Endothelial cell of umbilical vein (primary cell): ENCODE data around the gene NAAA. TPM values are rescaled to one million over a fixed set of nuclear protein-coding genes. Genes with fewer than 3 reads are reported as not detected.

Experiments used
- BruUV-seq: library from RNA; stranded (reverse); fragments of 400-500 nt; replicated peaks from 2 replicates; lab custom pipeline; 2021; lab: Mats Ljungman, UMichigan
- CTCF ChIA-PET: fragments of 300-600, 350-600 bp; sonication (Branson Sonifier 250); formaldehyde crosslinking; loops from one replicate; lab custom pipeline; 2021; ENCODE audit warnings: antibody characterized with exemption, inconsistent platforms; lab: Charles Lee
- POLR2A ChIA-PET: fragments of 300-600, 350-600 bp; sonication (Branson Sonifier 250); formaldehyde crosslinking; loops from one replicate; lab custom pipeline; 2021; ENCODE audit warnings: antibody characterized with exemption, inconsistent platforms; lab: Charles Lee
- DNase-seq: peaks from one replicate; pipeline ENCODE4 v3.0.0-alpha.2; 2011; ENCODE audit warnings: low read depth, low spot score
- FAIRE-seq: peaks from 2 replicates; lab custom pipeline; 2011; peaks lifted over from hg19 to GRCh38; lab: Jason Lieb, UNC
- H2AFZ ChIP-seq: 2 replicates; pipeline ENCODE4 v1.6.0; 2012; ENCODE audit warnings: low read depth, low read length, control low read depth, inconsistent platforms
- H3K27ac ChIP-seq: 2 replicates; pipeline ENCODE4 v1.5.1; 2011; ENCODE audit warnings: low read depth, mild to moderate bottlenecking, control low read depth, low read length, moderate library complexity; ENCODE audit not compliant: insufficient read depth
- H3K27me3 ChIP-seq, 2 experiments: 2 replicates each; pipeline versions ENCODE4 v1.6.0 to v1.6.1; 2011; ENCODE audit warnings: low read length in 2 of 2, mixed read lengths in 1 of 2; ENCODE audit not compliant: control insufficient read depth in 2 of 2, insufficient read depth in 2 of 2
- H3K36me3 ChIP-seq, 2 experiments: 2 replicates in 1 of 2; 3 replicates in 1 of 2; pipeline ENCODE4 v1.5.1; 2011; ENCODE audit warnings: low read length in 2 of 2, mild to moderate bottlenecking in 1 of 2, moderate library complexity in 1 of 2; ENCODE audit not compliant: control insufficient read depth in 2 of 2, insufficient read depth in 2 of 2; ENCODE audit errors: extremely low read depth in 1 of 2
- H3K4me1 ChIP-seq: 3 replicates; pipeline ENCODE4 v1.5.1; 2011; ENCODE audit warnings: mild to moderate bottlenecking, low read length; ENCODE audit not compliant: control insufficient read depth, insufficient read depth; ENCODE audit errors: extremely low read depth
- H3K4me2 ChIP-seq: 2 replicates; pipeline ENCODE4 v1.6.1; 2011; ENCODE audit warnings: low read length, control low read depth, mixed read lengths; ENCODE audit not compliant: insufficient read depth
- H3K4me3 ChIP-seq, 3 experiments: fragments of 200-600 bp in 1 of 3; sonication (generic), shearing (Covaris generic) in 1 of 3; replicated peaks in 1 of 3; 2 replicates each; pipeline ENCODE4 v1.5.1; 2011 to 2016; ENCODE audit warnings: control low read depth in 3 of 3, low read length in 3 of 3, mild to moderate bottlenecking in 2 of 3, inconsistent platforms in 1 of 3, low read depth in 1 of 3, moderate library complexity in 1 of 3; ENCODE audit not compliant: insufficient read depth in 1 of 3
- H3K79me2 ChIP-seq: 2 replicates; pipeline ENCODE4 v1.6.0; 2012; ENCODE audit warnings: low read length, inconsistent platforms; ENCODE audit not compliant: control insufficient read depth, insufficient read depth
- H3K9ac ChIP-seq: replicated peaks from 2 replicates; pipeline ENCODE3; 2011; ENCODE audit warnings: low read length, control low read depth; ENCODE audit not compliant: insufficient read depth; ENCODE audit errors: extremely low read depth
- H3K9me1 ChIP-seq: replicated peaks from 3 replicates; pipeline ENCODE4 v1.6.0; 2011; ENCODE audit warnings: mild to moderate bottlenecking, low read length; ENCODE audit not compliant: control insufficient read depth, insufficient read depth; ENCODE audit errors: extremely low read depth
- H3K9me3 ChIP-seq: replicated peaks from 2 replicates; pipeline ENCODE4 v1.5.1; 2012; ENCODE audit warnings: low read length, inconsistent platforms; ENCODE audit not compliant: control insufficient read depth, insufficient read depth
- H4K20me1 ChIP-seq: replicated peaks from 2 replicates; pipeline ENCODE3; 2011; ENCODE audit warnings: mild to moderate bottlenecking, low read length; ENCODE audit not compliant: control insufficient read depth, insufficient read depth; ENCODE audit errors: extremely low read depth
- EZH2 ChIP-seq: IDR thresholded peaks from 2 replicates; pipeline ENCODE4 v1.6.1; 2012; ENCODE audit warnings: borderline replicate concordance, low read depth, mild to moderate bottlenecking, moderate library complexity, low read length, inconsistent platforms; ENCODE audit not compliant: severe bottlenecking
- FOS ChIP-seq: IDR thresholded peaks from 2 replicates; pipeline ENCODE4 v1.6.1; 2011; ENCODE audit warnings: mild to moderate bottlenecking, low read length, moderate library complexity, borderline replicate concordance; ENCODE audit not compliant: insufficient read depth
- GATA2 ChIP-seq: IDR thresholded peaks from 2 replicates; pipeline ENCODE4 v1.7.0; 2011; ENCODE audit warnings: low read depth, mild to moderate bottlenecking, moderate library complexity, mixed read lengths, low read length; ENCODE audit not compliant: insufficient read length, insufficient read depth
- JUN ChIP-seq: IDR thresholded peaks from 2 replicates; pipeline ENCODE4 v1.6.1; 2011; ENCODE audit warnings: borderline replicate concordance, low read depth; ENCODE audit not compliant: insufficient read length, insufficient read depth
- MYC ChIP-seq: IDR thresholded peaks from one replicate; pipeline ENCODE4 v1.6.1; 2011; ENCODE audit warnings: mild to moderate bottlenecking, low read depth, low read length
- POLR2A ChIP-seq: IDR thresholded peaks from 2 replicates; pipeline ENCODE4 v1.6.1; 2012; ENCODE audit warnings: low read depth, mild to moderate bottlenecking, control low read depth, low read length
- POLR2AphosphoS5 ChIP-seq: IDR thresholded peaks from 2 replicates; pipeline ENCODE4 v1.6.1; 2012; ENCODE audit warnings: low read depth, mild to moderate bottlenecking, control low read depth, low read length, moderate library complexity; ENCODE audit not compliant: insufficient read depth
- dilution Hi-C: fragments of 300-500 bp; cut with MboI; formaldehyde crosslinking; loops from one replicate; pipeline ENCODE4 v1.15.0; 2019; ENCODE audit warnings: low sequenced_read_pairs; ENCODE audit not compliant: extremely low pct_ligation_motif_present
- intact Hi-C: fragments of 100-400 bp; cut with micrococcal nuclease; formaldehyde crosslinking; loops from one replicate; pipeline ENCODE4 v1.10.0; 2022
- polyA plus RNA-seq, 4 experiments: library from polyadenylated mRNA; depleted of rRNA in 3 of 4; stranded (reverse) in 3 of 4; unstranded in 1 of 4; fragments of >200 nt; gene quantifications; 2 replicates each; pipeline versions ENCODE4 v1.2.1 to v1.2.3, GENCODE V29; 2011 to 2012; ENCODE audit warnings: missing spikeins in 1 of 4
- total RNA-seq: library from RNA; stranded (reverse); gene quantifications from 2 replicates; pipeline ENCODE4 v1.2.3, GENCODE V29; 2021
- TF ChIP-seq, protein P1 (sequence below), 2 donors: IDR thresholded peaks; 1 replicate in 1 of 2; 2 replicates in 1 of 2; pipeline ENCODE4 v1.5.1; 2011; ENCODE audit warnings: low read length in 2 of 2, mild to moderate bottlenecking in 2 of 2, moderate library complexity in 2 of 2, control low read depth in 1 of 2, inconsistent platforms in 1 of 2, low read depth in 1 of 2; ENCODE audit not compliant: insufficient read depth in 1 of 2; ENCODE audit errors: extremely low read depth in 1 of 2

Gene NAAA
- total and polyA plus RNA-seq, 2 donors (not counting 3 experiments of a cell fraction or from before 2014, with no cell fraction given) = 15.3 to 24.4 TPM

DNA sequence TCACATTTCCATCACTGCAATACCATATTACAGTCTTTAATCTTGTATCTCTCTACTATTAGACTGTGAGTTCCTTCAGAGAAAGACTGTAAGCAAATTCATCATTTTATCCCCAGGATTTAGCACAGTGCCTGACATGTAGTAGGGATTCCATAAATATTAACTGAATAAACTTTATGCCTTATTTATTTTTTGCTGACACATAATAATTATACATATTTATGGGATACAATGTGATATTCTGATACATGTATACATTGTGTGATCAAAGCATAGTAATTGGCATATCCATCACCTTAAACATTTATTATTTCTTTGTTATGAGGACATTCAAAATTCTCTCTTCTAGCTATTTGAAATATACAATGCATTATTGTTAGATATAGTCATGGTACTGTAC, 42.3 kb downstream of the NAAA start:
- Histone ChIP-seq H3K36me3 (no peaks in the 10 kb centered on the region), H3K27ac (no peak overlapping the region), H3K9me1 (no peaks in the 10 kb centered on the region), H3K4me1 (no peaks in the 10 kb centered on the region), H3K79me2 (no peaks in the 10 kb centered on the region), H3K9me3 (no peaks in the 10 kb centered on the region), H3K27me3 (peaks cover 3 to 4% of the 10 kb centered on the region in 2 experiments), H3K4me2 (no peak overlapping the region), H3K4me3 (no peak overlapping the region), H3K9ac (no peak overlapping the region), H2AFZ (no peak overlapping the region), H4K20me1 (no peaks in the 10 kb centered on the region)
- intact Hi-C loops = loop anchor here (5.0 kb wide), 1 partner anchor 169 kb away; no protein-coding TSS in a partner anchor
- POLR2A ChIA-PET = no interaction called here
- no peak for TF ChIP-seq JUN
- TF ChIP-seq EZH2 = no peak
- no peak for TF ChIP-seq MYC
- TF ChIP-seq POLR2A = no peak
- TF ChIP-seq FOS = no peak
- TF ChIP-seq, protein P1, sequence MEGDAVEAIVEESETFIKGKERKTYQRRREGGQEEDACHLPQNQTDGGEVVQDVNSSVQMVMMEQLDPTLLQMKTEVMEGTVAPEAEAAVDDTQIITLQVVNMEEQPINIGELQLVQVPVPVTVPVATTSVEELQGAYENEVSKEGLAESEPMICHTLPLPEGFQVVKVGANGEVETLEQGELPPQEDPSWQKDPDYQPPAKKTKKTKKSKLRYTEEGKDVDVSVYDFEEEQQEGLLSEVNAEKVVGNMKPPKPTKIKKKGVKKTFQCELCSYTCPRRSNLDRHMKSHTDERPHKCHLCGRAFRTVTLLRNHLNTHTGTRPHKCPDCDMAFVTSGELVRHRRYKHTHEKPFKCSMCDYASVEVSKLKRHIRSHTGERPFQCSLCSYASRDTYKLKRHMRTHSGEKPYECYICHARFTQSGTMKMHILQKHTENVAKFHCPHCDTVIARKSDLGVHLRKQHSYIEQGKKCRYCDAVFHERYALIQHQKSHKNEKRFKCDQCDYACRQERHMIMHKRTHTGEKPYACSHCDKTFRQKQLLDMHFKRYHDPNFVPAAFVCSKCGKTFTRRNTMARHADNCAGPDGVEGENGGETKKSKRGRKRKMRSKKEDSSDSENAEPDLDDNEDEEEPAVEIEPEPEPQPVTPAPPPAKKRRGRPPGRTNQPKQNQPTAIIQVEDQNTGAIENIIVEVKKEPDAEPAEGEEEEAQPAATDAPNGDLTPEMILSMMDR (IDR thresholded peaks at IDR 0.05; ENCODE audit: extremely low read depth in 1 of 2, insufficient read depth in 1 of 2, low read depth in 1 of 2, low read length in 2 of 2) = no peak
- no peak for TF ChIP-seq POLR2AphosphoS5
- TF ChIP-seq GATA2 = no peak
- no TSS peak for BruUV-seq
- dilution Hi-C loops = no loop called here
- CTCF ChIA-PET = interaction anchor here (2.5 kb wide), 1 partner anchor 18 kb away, joined by 14 read pairs; no protein-coding TSS in a partner anchor
- FAIRE-seq (no peak), DNase-seq (no peak)
